Caco-2 (cell line): ENCODE results near the gene LSMEM2. TPM values are rescaled to one million over a fixed set of nuclear protein-coding genes. Genes with fewer than 3 reads are reported as not detected.

Source experiments
- BruUV-seq: library from RNA; stranded (reverse); fragments of 400-500 nt; replicated peaks from 2 replicates; lab custom pipeline; 2021; lab: Mats Ljungman, UMichigan
- CTCF ChIA-PET: fragments of 300-600 bp; sonication (Branson Sonifier 250); formaldehyde crosslinking; loops from one replicate; lab custom pipeline; 2022; ENCODE audit warnings: antibody characterized with exemption; lab: Charles Lee
- POLR2A ChIA-PET: fragments of 300-600 bp; sonication (Branson Sonifier 250); formaldehyde crosslinking; loops from one replicate; lab custom pipeline; 2022; ENCODE audit warnings: antibody characterized with exemption; lab: Charles Lee
- DNase-seq, 2 experiments: peaks; one replicate each; pipeline versions ENCODE4 v3.0.0 to v3.0.0-alpha.2; 2020 to 2022
- H3K27me3 ChIP-seq: replicated peaks from 2 replicates; pipeline ENCODE4 v1.6.0; 2011; ENCODE audit warnings: low read length; ENCODE audit not compliant: control insufficient read depth, insufficient read depth
- H3K36me3 ChIP-seq: 2 replicates; pipeline ENCODE4 v1.5.1; 2011; ENCODE audit warnings: low read length; ENCODE audit not compliant: control insufficient read depth, insufficient read depth
- H3K4me1 ChIP-seq: fragments of 250-450 bp; sonication (Bioruptor Pico); 2 replicates; pipeline ENCODE4 v1.5.1; 2020; ENCODE audit warnings: mild to moderate bottlenecking
- H3K4me3 ChIP-seq: 2 replicates; pipeline ENCODE4 v1.5.1; 2011; ENCODE audit warnings: low read depth, mild to moderate bottlenecking, control low read depth, low read length
- H3K9me3 ChIP-seq: fragments of 250-450 bp; sonication (Bioruptor Pico); 2 replicates; pipeline ENCODE4 v1.5.1; 2020; ENCODE audit warnings: mild to moderate bottlenecking, moderate library complexity
- H3K27ac Mint-ChIP-seq: one replicate; pipeline ENCODE4 v1.8.0; 2022; ENCODE audit warnings: mixed read lengths; ENCODE audit not compliant: unreplicated experiment
- H3K27me3 Mint-ChIP-seq: one replicate; pipeline ENCODE4 v1.8.0; 2022; ENCODE audit warnings: mixed read lengths; ENCODE audit not compliant: insufficient read depth, unreplicated experiment
- H3K36me3 Mint-ChIP-seq: one replicate; pipeline ENCODE4 v1.8.0; 2022; ENCODE audit warnings: mild to moderate bottlenecking, mixed read lengths; ENCODE audit not compliant: insufficient read depth, unreplicated experiment
- H3K4me1 Mint-ChIP-seq: one replicate; pipeline ENCODE4 v1.8.0; 2022; ENCODE audit warnings: low read depth, mixed read lengths; ENCODE audit not compliant: unreplicated experiment
- H3K4me3 Mint-ChIP-seq: one replicate; pipeline ENCODE4 v1.8.0; 2022; ENCODE audit warnings: mild to moderate bottlenecking, moderate library complexity, mixed read lengths; ENCODE audit not compliant: unreplicated experiment
- H3K9me3 Mint-ChIP-seq: one replicate; pipeline ENCODE4 v1.8.0; 2022; ENCODE audit warnings: mixed read lengths; ENCODE audit not compliant: unreplicated experiment
- intact Hi-C: fragments of 100-400 bp; cut with micrococcal nuclease; formaldehyde crosslinking; loops from one replicate; pipeline ENCODE4 v1.10.0; 2022; ENCODE audit not compliant: unreplicated experiment
- total RNA-seq: library from RNA; stranded (reverse); gene quantifications from 2 replicates; pipeline ENCODE4 v1.2.3, GENCODE V29; 2022
- TF ChIP-seq, protein P1 (sequence below), 2 experiments: fragments of 200-600 bp in 1 of 2; IDR thresholded peaks; 1 replicate in 1 of 2; 2 replicates in 1 of 2; pipeline versions ENCODE4 v1.5.1 to v1.8.0; 2011 to 2022; ENCODE audit warnings: antibody characterized with exemption in 1 of 2, control low read depth in 1 of 2, inconsistent platforms in 1 of 2, low read depth in 1 of 2, low read length in 1 of 2, mild to moderate bottlenecking in 1 of 2, moderate library complexity in 1 of 2; ENCODE audit not compliant: insufficient read depth in 1 of 2, severe bottlenecking in 1 of 2, unreplicated experiment in 1 of 2

LSMEM2 gene
- total RNA-seq, 1 experiment from 2014 or later = not detected

DNA sequence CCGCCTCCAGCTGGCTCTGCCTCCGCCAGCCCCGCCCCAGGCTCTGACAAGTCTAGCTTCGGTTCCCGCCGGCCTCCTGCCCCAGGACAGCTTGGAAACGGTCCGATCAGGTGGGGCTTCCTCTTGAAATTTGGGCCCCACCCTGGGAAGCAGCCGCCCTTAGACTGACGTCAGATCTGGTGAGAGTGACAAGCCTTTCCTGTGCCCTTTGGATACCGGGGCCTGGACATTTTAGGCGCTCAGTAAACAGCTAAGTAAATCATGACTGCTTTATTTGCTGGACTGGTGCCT, 20.7 kb downstream of the LSMEM2 start:
- no peaks in the 10 kb centered on the region; the same call in 1 of the 2 replicates for H3K36me3 ChIP-seq
- peak overlapping the region; percentile 39 for H3K4me3 ChIP-seq
- ChIA-PET CTCF (interaction anchor here (0.7 to 1.3 kb wide), 10 partner anchors 16 to 1200 kb away, joined by 3 to 8 read pairs (median 4); partner anchors contain the start of gene LSMEM2), POLR2A (interaction anchor here (0.6 to 1.4 kb wide), 9 partner anchors 10 to 1281 kb away, joined by 3 to 17 read pairs (median 5); partner anchors contain the start of genes DALRD3 and GNAI2)
- TF ChIP-seq, protein P1, sequence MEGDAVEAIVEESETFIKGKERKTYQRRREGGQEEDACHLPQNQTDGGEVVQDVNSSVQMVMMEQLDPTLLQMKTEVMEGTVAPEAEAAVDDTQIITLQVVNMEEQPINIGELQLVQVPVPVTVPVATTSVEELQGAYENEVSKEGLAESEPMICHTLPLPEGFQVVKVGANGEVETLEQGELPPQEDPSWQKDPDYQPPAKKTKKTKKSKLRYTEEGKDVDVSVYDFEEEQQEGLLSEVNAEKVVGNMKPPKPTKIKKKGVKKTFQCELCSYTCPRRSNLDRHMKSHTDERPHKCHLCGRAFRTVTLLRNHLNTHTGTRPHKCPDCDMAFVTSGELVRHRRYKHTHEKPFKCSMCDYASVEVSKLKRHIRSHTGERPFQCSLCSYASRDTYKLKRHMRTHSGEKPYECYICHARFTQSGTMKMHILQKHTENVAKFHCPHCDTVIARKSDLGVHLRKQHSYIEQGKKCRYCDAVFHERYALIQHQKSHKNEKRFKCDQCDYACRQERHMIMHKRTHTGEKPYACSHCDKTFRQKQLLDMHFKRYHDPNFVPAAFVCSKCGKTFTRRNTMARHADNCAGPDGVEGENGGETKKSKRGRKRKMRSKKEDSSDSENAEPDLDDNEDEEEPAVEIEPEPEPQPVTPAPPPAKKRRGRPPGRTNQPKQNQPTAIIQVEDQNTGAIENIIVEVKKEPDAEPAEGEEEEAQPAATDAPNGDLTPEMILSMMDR (IDR thresholded peaks at IDR 0.05; ENCODE audit: insufficient read depth in 1 of 2, low read depth in 1 of 2, low read length in 1 of 2, severe bottlenecking in 1 of 2, unreplicated experiment in 1 of 2) = no peak
- H3K4me1 ChIP-seq = peaks cover 20% of the 10 kb centered on the region
- Mint-ChIP-seq H3K27ac (peak overlapping the region; percentile 95), H3K36me3 (peaks cover 11% of the 10 kb centered on the region), H3K9me3 (no peaks in the 10 kb centered on the region), H3K27me3 (no peaks in the 10 kb centered on the region), H3K4me1 (peaks cover 11% of the 10 kb centered on the region), H3K4me3 (peak overlapping the region; percentile 97)
- intact Hi-C loops = loop anchor here (1.0 to 2.0 kb wide), 4 partner anchors 19 to 63 kb away; partner anchors contain the start of gene GNAI2
- no peaks in the 10 kb centered on the region for H3K27me3 ChIP-seq
- no TSS peak for BruUV-seq
- no peaks in the 10 kb centered on the region for H3K9me3 ChIP-seq
- DNase-seq = no peak

DNA sequence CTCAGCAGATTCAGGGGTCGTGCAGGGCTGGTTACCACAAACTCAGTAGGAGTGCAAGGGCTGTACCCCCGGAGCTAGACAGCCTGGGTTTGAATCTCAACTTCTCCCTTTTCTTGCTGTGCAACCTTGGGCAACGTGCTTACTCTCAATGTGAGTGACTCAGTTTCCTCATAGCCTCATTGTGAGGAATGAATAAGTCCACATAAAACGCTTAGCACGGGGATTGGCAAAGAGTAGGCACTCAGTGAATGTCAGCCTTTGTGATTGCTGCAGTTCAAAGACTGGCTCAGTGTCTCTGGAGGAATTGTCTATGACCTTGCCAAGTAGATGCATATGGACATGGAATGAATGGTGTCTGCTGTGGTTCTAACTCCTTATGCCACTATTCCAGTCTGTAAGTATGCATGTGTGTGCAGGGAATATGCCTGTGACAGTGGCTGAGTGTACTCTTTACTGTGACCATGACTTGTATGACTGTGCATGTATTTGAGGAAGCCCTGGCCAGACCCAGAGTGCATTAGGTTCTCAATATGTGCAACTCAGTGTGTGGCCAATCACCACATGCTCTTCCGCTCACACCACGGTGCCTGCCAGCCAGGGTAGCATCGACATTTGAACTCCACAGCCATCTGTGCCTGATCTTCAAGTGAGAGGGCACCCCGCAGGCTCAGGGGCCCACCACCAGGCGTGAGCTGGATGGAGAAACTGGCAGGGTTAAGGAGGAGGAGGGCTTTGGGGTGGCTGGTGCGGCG, 21.2 kb downstream of the LSMEM2 start:
- DNase-seq = peak in 1 of 2 experiments; percentile 35
- Histone ChIP-seq H3K9me3 (no peaks in the 10 kb centered on the region), H3K27me3 (no peaks in the 10 kb centered on the region), H3K36me3 (no peaks in the 10 kb centered on the region; the same call in 1 of the 2 replicates), H3K4me3 (peak overlapping the region; percentile 39), H3K4me1 (peaks cover 20% of the 10 kb centered on the region)
- H3K9me3 Mint-ChIP-seq = no peaks in the 10 kb centered on the region
- TF ChIP-seq, protein P1 (IDR thresholded peaks at IDR 0.05; ENCODE audit: insufficient read depth in 1 of 2, low read depth in 1 of 2, low read length in 1 of 2, severe bottlenecking in 1 of 2, unreplicated experiment in 1 of 2) = no peak
- peaks cover 11% of the 10 kb centered on the region for H3K4me1 Mint-ChIP-seq
- H3K4me3 Mint-ChIP-seq = peak overlapping the region; percentile 97
- H3K27me3 Mint-ChIP-seq = no peaks in the 10 kb centered on the region
- BruUV-seq = TSS peak; percentile 95
- H3K36me3 Mint-ChIP-seq = peaks cover 11% of the 10 kb centered on the region
- intact Hi-C loops = loop anchor here (1.0 to 2.0 kb wide), 4 partner anchors 19 to 63 kb away; partner anchors contain the start of gene GNAI2
- CTCF ChIA-PET = interaction anchor here (0.7 to 1.3 kb wide), 7 partner anchors 15 to 108 kb away, joined by 3 to 8 read pairs (median 4); no protein-coding TSS in a partner anchor
- POLR2A ChIA-PET = interaction anchor here (0.6 to 1.4 kb wide), 8 partner anchors 10 to 1282 kb away, joined by 3 to 17 read pairs (median 6); partner anchors contain the start of genes DALRD3 and GNAI2
- H3K27ac Mint-ChIP-seq = peak overlapping the region; percentile 95

DNA sequence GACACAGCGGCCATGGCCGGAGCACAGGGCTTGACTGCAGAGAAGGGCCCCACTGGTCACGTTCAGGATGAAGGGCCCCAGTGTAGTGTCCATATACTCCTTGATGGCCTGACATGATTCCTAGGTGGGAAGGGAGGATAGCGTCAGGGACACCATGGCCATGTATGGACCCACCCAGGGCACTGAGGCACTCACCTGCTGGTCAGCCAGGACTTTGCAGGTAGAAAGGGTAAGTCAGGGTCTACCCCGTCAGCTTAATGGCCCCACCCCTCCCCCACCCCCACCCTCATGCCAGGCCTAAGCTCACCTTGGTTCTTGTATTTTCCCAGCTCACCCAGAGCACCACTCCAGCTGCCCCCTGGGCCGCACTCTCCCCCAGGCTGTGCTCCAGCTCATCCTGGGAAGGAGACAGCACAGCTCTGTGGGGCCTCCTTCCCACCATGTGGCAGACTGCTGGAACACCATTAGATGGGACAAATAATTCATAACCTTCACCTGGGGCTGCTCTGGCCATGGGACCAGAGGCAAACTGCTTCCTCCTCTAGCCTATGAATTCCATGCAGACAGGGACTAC, 21.9 kb downstream of the LSMEM2 start:
- intact Hi-C loops = no loop called here
- Histone ChIP-seq H3K4me3 (no peak overlapping the region; the same call in 1 of the 2 replicates), H3K9me3 (no peaks in the 10 kb centered on the region), H3K4me1 (peaks cover 20% of the 10 kb centered on the region), H3K27me3 (no peaks in the 10 kb centered on the region), H3K36me3 (no peaks in the 10 kb centered on the region; the same call in 1 of the 2 replicates)
- POLR2A ChIA-PET = interaction anchor here (0.6 kb wide), 1 partner anchor 42 kb away, joined by 7 read pairs; no protein-coding TSS in a partner anchor
- Mint-ChIP-seq H3K4me3 (peak overlapping the region; percentile 97), H3K36me3 (peaks cover 11% of the 10 kb centered on the region), H3K4me1 (peaks cover 11% of the 10 kb centered on the region), H3K9me3 (no peaks in the 10 kb centered on the region), H3K27ac (peak overlapping the region; percentile 95), H3K27me3 (no peaks in the 10 kb centered on the region)
- CTCF ChIA-PET = no interaction called here
- TF ChIP-seq, protein P1 (IDR thresholded peaks at IDR 0.05; ENCODE audit: insufficient read depth in 1 of 2, low read depth in 1 of 2, low read length in 1 of 2, severe bottlenecking in 1 of 2, unreplicated experiment in 1 of 2) = no peak
- peak in 1 of 2 experiments; percentile 33 for DNase-seq
- no TSS peak for BruUV-seq
